ENCODE data around the gene NXPH2. TPM values are rescaled to one million over a fixed set of nuclear protein-coding genes. Genes with fewer than 3 reads are reported as not detected.

NXPH2 gene
- total RNA-seq, 4 donors from 2014 or later, result not detected

DNA sequence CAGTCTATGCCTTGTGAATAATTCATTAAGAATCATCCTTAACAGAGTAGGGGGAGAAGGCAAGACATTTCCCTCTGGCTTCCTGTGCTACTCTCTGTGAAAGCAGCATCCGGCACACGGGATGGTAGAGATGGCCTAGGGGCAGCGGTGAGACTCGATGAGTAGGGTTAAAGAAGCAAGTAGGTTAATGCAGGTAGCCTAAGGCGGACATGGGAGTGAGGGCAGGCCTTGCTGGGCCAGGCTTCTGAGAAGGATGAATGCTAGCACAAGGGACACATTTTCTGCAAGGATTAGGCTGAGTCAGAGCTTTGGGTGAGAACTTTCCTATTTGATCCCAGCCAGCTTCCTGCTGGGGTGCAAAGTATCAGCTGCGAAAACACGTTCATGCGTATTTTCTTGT, 80.8 kb downstream of the NXPH2 start:
- H3K36me3 ChIP-seq, result no peaks in the 10 kb centered on the region
- no peaks in the 10 kb centered on the region for H3K9me3 ChIP-seq
- no peak overlapping the region for H3K27ac ChIP-seq
- ATAC-seq, result no peak
- no peak overlapping the region for H3K4me3 ChIP-seq
- TF ChIP-seq, protein P1, sequence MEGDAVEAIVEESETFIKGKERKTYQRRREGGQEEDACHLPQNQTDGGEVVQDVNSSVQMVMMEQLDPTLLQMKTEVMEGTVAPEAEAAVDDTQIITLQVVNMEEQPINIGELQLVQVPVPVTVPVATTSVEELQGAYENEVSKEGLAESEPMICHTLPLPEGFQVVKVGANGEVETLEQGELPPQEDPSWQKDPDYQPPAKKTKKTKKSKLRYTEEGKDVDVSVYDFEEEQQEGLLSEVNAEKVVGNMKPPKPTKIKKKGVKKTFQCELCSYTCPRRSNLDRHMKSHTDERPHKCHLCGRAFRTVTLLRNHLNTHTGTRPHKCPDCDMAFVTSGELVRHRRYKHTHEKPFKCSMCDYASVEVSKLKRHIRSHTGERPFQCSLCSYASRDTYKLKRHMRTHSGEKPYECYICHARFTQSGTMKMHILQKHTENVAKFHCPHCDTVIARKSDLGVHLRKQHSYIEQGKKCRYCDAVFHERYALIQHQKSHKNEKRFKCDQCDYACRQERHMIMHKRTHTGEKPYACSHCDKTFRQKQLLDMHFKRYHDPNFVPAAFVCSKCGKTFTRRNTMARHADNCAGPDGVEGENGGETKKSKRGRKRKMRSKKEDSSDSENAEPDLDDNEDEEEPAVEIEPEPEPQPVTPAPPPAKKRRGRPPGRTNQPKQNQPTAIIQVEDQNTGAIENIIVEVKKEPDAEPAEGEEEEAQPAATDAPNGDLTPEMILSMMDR (IDR thresholded peaks at IDR 0.05), result no peak
- TF ChIP-seq POLR2A (IDR thresholded peaks at IDR 0.05), result no peak
- TF ChIP-seq POLR2AphosphoS5 (IDR thresholded peaks at IDR 0.05), result no peak
- TF ChIP-seq EP300 (IDR thresholded peaks at IDR 0.05), result no peak
- H3K4me1 ChIP-seq, result no peaks in the 10 kb centered on the region
- WGBS, 2 donors (ENCODE audit: low coverage in 1 of 2), result 64 to 78% methylated on average over 8 of the region's 8 CpGs
- H3K27me3 ChIP-seq, result no peaks in the 10 kb centered on the region

DNA sequence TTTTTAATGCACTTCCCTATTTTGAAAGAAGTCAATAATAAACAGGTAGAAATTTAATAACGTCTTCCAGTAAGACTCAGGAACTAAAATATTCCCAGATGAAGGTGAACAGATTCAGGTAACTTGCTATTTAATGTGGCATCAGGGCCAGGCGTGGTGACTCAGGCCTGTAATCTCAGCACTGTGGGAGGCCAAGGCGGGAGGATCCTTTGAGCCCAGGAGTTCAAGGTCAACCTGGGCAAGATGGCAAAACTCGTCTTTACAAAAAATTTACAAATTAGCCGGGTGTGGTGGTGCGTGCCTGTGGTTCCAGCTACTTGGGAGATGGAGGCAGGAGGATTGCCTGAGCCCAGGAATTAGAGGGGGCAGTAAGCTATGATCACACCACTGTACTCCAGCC, 81.8 kb downstream of the NXPH2 start:
- H3K27ac ChIP-seq, result no peak overlapping the region
- H3K4me3 ChIP-seq, result no peak overlapping the region
- H3K4me1 ChIP-seq, result no peaks in the 10 kb centered on the region
- WGBS, 2 donors (ENCODE audit: low coverage in 1 of 2), result 85 to 88% methylated on average over 6 of the region's 6 CpGs
- no peaks in the 10 kb centered on the region for H3K27me3 ChIP-seq
- H3K9me3 ChIP-seq, result no peaks in the 10 kb centered on the region
- H3K36me3 ChIP-seq, result no peaks in the 10 kb centered on the region
- TF ChIP-seq, protein P1 (IDR thresholded peaks at IDR 0.05), result no peak
- TF ChIP-seq POLR2AphosphoS5 (IDR thresholded peaks at IDR 0.05) (no peak), EP300 (IDR thresholded peaks at IDR 0.05) (no peak), POLR2A (IDR thresholded peaks at IDR 0.05) (no peak)
- ATAC-seq, result no peak

DNA sequence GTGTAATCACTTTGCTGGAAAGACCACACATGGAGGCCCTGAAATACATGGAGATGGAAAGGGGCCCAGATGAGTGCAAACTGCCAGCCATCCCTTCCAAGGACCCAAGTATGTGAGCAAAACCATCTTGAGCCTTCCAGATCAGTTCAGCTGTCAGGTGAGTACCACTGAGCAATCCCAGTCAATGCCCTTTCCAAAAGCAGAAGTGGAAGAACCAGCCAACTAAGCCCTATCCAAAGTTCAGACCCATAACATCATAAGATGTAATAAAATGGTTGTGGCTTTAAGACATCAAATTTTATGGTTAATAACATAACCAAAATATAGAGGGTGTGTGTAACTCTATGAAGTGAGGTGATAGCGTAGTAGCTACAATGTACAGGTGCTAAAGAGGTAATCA, 88.5 kb downstream of the NXPH2 start:
- no peaks in the 10 kb centered on the region for H3K36me3 ChIP-seq
- no peak overlapping the region for H3K4me3 ChIP-seq
- no peak for TF ChIP-seq EP300 (IDR thresholded peaks at IDR 0.05)
- TF ChIP-seq POLR2A (IDR thresholded peaks at IDR 0.05), result no peak
- TF ChIP-seq POLR2AphosphoS5 (IDR thresholded peaks at IDR 0.05), result no peak
- TF ChIP-seq, protein P1 (IDR thresholded peaks at IDR 0.05), result no peak
- H3K27me3 ChIP-seq, result no peaks in the 10 kb centered on the region
- 88 to 93% methylated on average over 1 of the region's 1 CpG for whole genome bisulfite sequencing, 2 donors (ENCODE audit: low coverage in 1 of 2)
- no peak overlapping the region for H3K27ac ChIP-seq
- H3K4me1 ChIP-seq, result no peaks in the 10 kb centered on the region
- H3K9me3 ChIP-seq, result no peaks in the 10 kb centered on the region
- no peak for ATAC-seq

DNA sequence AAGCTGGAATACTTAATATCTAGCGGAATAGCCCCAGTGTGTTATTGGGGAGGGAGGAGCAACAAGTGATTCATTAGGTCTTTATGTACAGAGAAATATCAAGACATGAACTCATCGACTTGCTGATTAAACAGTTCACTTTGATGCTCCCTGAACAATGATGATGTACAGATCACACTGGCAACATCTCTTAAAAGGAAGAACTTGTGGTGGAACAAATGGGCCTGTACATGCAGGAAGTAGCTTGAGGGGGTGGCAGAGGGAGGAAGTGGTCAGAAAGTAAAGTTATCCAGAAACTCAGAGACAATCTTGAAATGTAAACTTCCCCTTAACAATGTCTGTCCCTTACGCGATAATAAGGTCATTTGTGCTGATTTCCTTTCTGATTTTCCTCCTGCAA, 90.5 kb downstream of the NXPH2 start:
- no peak overlapping the region for H3K4me3 ChIP-seq
- no peaks in the 10 kb centered on the region for H3K4me1 ChIP-seq
- no peaks in the 10 kb centered on the region for H3K9me3 ChIP-seq
- TF ChIP-seq POLR2AphosphoS5 (IDR thresholded peaks at IDR 0.05), result no peak
- no peak overlapping the region for H3K27ac ChIP-seq
- ATAC-seq, result no peak
- no peaks in the 10 kb centered on the region for H3K27me3 ChIP-seq
- 50% methylated on average over 3 to 4 of the region's 4 CpGs for WGBS, 2 donors (ENCODE audit: low coverage in 1 of 2)
- H3K36me3 ChIP-seq, result no peaks in the 10 kb centered on the region

DNA sequence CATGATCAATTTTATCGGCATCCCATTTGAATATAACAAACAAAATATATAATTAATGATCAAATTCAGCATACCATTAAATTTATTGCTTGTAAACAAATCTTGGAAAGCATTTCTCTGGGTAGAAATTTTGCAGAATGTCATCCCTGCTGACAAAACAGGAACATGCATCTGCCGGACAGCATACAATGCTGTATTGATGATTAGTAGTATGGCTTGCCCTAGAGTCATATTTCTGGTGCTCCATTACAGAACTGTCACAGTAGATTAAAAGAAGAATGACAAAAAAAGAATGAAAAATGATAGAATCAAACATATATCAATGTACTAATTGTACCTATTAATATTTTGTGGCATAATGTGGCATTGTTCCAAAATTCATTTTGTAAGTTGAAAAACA, 98.0 kb downstream of the NXPH2 start:
- TF ChIP-seq, protein P1 (IDR thresholded peaks at IDR 0.05), result no peak
- TF ChIP-seq POLR2AphosphoS5 (IDR thresholded peaks at IDR 0.05) (no peak), EP300 (IDR thresholded peaks at IDR 0.05) (no peak), POLR2A (IDR thresholded peaks at IDR 0.05) (no peak)
- Histone ChIP-seq H3K27me3 (no peaks in the 10 kb centered on the region), H3K9me3 (no peaks in the 10 kb centered on the region), H3K4me3 (no peak overlapping the region), H3K4me1 (no peaks in the 10 kb centered on the region), H3K27ac (no peak overlapping the region), H3K36me3 (no peaks in the 10 kb centered on the region)
- WGBS, 2 donors (ENCODE audit: low coverage in 1 of 2), result 50 to 69% methylated on average over 1 to 2 of the region's 2 CpGs
- ATAC-seq, result no peak
